ENCODE measurements around the gene MRTFA.

DNA sequence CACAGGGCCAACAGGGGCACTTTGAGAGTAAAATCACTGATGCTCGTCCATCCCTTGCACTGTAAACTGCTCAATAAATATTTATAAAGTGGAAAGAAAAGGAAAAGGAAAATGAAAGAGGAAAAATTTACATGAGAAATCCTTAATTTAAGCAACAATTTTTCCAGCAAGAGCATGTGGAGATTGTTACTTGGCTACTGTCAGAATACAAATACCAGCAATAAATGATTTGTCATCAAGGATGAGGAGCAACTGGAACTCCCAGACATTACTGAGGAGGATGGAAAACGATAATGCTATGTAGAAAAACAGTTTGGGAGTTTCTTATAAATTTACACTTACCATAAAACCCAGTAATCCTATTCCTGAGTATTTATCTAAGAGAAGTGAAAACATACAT lies 143.1 kb downstream of the MRTFA start:
- TF ChIP-seq SPI1 (IDR thresholded peaks at IDR 0.05; ENCODE audit: low read depth, low read length), result no peak
- no peak for TF ChIP-seq POLR2A (IDR thresholded peaks at IDR 0.05; ENCODE audit: low read depth, low read length)
- TF ChIP-seq POLR2AphosphoS5 (IDR thresholded peaks at IDR 0.05; ENCODE audit: low read depth, low read length), result no peak
- TF ChIP-seq TAF1 (IDR thresholded peaks at IDR 0.05; ENCODE audit: low read depth, low read length), result no peak
